Measurements from ENCODE around the gene MYBPH.

DNA sequence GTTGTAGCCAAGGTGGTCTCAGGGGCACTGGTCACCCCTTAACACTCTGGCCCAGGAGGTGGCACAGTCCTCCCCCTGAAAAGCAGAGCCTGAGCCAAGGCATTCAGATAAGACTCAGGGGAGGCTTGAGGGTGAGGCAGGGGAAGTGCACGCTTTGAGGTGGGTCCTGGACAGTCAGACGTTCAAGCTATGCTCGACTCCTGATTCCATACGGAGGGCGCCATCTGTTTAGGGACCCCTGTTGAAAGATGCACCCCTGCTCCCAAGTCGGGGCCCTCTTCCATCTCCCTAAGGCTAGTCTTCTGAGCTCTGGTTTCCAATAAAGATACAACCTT, 23.8 kb upstream of the MYBPH start:
- TF ChIP-seq EZH2 (conservative IDR thresholded peaks at IDR 0.05; ENCODE audit: low read depth, low read length): no peak
- TF ChIP-seq FOSL2 (CRISPR knock-in tag; IDR thresholded peaks at IDR 0.05): no peak
- no peak for TF ChIP-seq FOXJ3 (CRISPR knock-in tag; IDR thresholded peaks at IDR 0.05; ENCODE audit: borderline replicate concordance)
- TF ChIP-seq EP300 (IDR thresholded peaks at IDR 0.05; ENCODE audit: low read depth in 2 of 2, low read length in 2 of 2): no peak
- TF ChIP-seq EP300 (CRISPR knock-in tag; IDR thresholded peaks at IDR 0.05; ENCODE audit: borderline replicate concordance): no peak
- TF ChIP-seq, protein P1, sequence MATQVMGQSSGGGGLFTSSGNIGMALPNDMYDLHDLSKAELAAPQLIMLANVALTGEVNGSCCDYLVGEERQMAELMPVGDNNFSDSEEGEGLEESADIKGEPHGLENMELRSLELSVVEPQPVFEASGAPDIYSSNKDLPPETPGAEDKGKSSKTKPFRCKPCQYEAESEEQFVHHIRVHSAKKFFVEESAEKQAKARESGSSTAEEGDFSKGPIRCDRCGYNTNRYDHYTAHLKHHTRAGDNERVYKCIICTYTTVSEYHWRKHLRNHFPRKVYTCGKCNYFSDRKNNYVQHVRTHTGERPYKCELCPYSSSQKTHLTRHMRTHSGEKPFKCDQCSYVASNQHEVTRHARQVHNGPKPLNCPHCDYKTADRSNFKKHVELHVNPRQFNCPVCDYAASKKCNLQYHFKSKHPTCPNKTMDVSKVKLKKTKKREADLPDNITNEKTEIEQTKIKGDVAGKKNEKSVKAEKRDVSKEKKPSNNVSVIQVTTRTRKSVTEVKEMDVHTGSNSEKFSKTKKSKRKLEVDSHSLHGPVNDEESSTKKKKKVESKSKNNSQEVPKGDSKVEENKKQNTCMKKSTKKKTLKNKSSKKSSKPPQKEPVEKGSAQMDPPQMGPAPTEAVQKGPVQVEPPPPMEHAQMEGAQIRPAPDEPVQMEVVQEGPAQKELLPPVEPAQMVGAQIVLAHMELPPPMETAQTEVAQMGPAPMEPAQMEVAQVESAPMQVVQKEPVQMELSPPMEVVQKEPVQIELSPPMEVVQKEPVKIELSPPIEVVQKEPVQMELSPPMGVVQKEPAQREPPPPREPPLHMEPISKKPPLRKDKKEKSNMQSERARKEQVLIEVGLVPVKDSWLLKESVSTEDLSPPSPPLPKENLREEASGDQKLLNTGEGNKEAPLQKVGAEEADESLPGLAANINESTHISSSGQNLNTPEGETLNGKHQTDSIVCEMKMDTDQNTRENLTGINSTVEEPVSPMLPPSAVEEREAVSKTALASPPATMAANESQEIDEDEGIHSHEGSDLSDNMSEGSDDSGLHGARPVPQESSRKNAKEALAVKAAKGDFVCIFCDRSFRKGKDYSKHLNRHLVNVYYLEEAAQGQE (IDR thresholded peaks at IDR 0.05; ENCODE audit: borderline replicate concordance in 1 of 2, low read depth in 1 of 2, low read length in 2 of 2): no peak
- no peak for TF ChIP-seq ZBTB21 (CRISPR knock-in tag; IDR thresholded peaks at IDR 0.05)
- TF ChIP-seq, protein P2, sequence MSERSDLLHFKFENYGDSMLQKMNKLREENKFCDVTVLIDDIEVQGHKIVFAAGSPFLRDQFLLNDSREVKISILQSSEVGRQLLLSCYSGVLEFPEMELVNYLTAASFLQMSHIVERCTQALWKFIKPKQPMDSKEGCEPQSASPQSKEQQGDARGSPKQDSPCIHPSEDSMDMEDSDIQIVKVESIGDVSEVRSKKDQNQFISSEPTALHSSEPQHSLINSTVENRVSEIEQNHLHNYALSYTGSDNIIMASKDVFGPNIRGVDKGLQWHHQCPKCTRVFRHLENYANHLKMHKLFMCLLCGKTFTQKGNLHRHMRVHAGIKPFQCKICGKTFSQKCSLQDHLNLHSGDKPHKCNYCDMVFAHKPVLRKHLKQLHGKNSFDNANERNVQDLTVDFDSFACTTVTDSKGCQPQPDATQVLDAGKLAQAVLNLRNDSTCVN (CRISPR knock-in tag; IDR thresholded peaks at IDR 0.05; ENCODE audit: borderline replicate concordance): no peak

All from HepG2 (cell line).